Measurements from ENCODE around the gene PDPK1.

DNA sequence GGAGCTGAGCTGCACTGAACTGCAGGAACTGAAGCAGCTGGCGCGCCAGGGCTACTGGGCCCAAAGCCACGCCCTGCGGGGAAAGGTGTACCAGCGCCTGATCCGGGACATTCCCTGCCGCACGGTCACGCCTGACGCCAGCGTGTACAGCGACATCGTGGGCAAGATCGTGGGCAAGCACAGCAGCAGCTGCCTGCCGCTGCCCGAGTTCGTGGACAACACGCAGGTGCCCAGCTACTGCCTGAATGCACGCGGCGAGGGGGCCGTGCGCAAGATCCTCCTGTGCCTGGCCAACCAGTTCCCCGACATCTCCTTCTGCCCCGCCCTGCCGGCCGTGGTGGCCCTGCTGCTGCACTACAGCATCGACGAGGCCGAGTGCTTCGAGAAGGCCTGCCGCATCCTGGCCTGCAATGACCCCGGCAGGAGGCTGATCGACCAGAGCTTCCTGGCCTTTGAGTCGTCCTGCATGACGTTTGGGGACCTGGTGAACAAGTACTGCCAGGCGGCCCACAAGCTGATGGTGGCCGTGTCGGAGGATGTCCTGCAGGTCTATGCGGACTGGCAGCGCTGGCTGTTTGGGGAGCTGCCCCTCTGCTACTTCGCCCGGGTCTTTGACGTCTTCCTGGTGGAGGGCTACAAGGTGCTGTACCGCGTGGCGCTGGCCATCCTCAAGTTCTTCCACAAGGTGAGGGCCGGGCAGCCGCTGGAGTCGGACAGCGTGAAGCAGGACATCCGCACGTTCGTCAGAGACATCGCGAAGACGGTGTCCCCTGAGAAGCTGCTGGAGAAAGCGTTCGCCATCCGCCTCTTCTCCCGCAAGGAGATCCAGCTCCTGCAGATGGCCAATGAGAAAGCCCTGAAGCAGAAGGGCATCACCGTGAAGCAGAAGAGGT, 41.4 kb upstream of the PDPK1 start:
- TF ChIP-seq, protein P1, sequence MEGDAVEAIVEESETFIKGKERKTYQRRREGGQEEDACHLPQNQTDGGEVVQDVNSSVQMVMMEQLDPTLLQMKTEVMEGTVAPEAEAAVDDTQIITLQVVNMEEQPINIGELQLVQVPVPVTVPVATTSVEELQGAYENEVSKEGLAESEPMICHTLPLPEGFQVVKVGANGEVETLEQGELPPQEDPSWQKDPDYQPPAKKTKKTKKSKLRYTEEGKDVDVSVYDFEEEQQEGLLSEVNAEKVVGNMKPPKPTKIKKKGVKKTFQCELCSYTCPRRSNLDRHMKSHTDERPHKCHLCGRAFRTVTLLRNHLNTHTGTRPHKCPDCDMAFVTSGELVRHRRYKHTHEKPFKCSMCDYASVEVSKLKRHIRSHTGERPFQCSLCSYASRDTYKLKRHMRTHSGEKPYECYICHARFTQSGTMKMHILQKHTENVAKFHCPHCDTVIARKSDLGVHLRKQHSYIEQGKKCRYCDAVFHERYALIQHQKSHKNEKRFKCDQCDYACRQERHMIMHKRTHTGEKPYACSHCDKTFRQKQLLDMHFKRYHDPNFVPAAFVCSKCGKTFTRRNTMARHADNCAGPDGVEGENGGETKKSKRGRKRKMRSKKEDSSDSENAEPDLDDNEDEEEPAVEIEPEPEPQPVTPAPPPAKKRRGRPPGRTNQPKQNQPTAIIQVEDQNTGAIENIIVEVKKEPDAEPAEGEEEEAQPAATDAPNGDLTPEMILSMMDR (IDR thresholded peaks at IDR 0.05; ENCODE audit: low read depth, low read length, poor library complexity, severe bottlenecking): no peak
- no peak for TF ChIP-seq EZH2phosphoT487 (IDR thresholded peaks at IDR 0.05; ENCODE audit: borderline replicate concordance, low read length)
